WTC11 (cell line): ENCODE measurements around the gene MAGOHB. TPM values are rescaled to one million over a fixed set of nuclear protein-coding genes. Genes with fewer than 3 reads are reported as not detected.

Experiments
- ATAC-seq: fragments of 200-7000 bp; cut with Tn5 transposase; 2 replicates; pipeline ENCODE4 v1.10.0; 2021; ENCODE audit warnings: mild to moderate bottlenecking, moderate library complexity
- CTCF ChIA-PET: fragments of 300-600 bp; sonication (Branson Sonifier 250); formaldehyde crosslinking; loops from one replicate; lab custom pipeline; 2021; ENCODE audit warnings: antibody characterized with exemption; lab: Charles Lee
- POLR2A ChIA-PET: fragments of 350-600 bp; sonication (Branson Sonifier 250); formaldehyde crosslinking; loops from one replicate; lab custom pipeline; 2021; ENCODE audit warnings: antibody characterized with exemption; lab: Charles Lee
- DNase-seq: peaks from one replicate; pipeline ENCODE4 v3.0.0; 2021; ENCODE audit warnings: low spot score
- H3K27ac Mint-ChIP-seq: 2 replicates; pipeline ENCODE4 v1.8.0; 2021; ENCODE audit warnings: mixed read lengths
- H3K27me3 Mint-ChIP-seq: 2 replicates; pipeline ENCODE4 v1.8.0; 2021; ENCODE audit warnings: low read depth, mild to moderate bottlenecking, moderate library complexity, mixed read lengths
- H3K36me3 Mint-ChIP-seq: 2 replicates; pipeline ENCODE4 v1.8.0; 2021; ENCODE audit warnings: mixed read lengths
- H3K4me1 Mint-ChIP-seq: 2 replicates; pipeline ENCODE4 v1.8.0; 2022; ENCODE audit warnings: mixed read lengths
- H3K4me3 Mint-ChIP-seq: 2 replicates; pipeline ENCODE4 v1.8.0; 2021; ENCODE audit warnings: mild to moderate bottlenecking, moderate library complexity, mixed read lengths
- H3K9me3 Mint-ChIP-seq: 2 replicates; pipeline ENCODE4 v1.8.0; 2021; ENCODE audit warnings: mixed read lengths
- E2F5 ChIP-seq: sonication (generic); formaldehyde crosslinking; IDR thresholded peaks from 2 replicates; pipeline ENCODE4 v1.8.1; 2022; ENCODE audit warnings: mild to moderate bottlenecking, moderate library complexity, missing genetic modification reagents
- ELF4 ChIP-seq: sonication (generic); formaldehyde crosslinking; IDR thresholded peaks from 2 replicates; pipeline ENCODE4 v1.8.1; 2022; ENCODE audit warnings: low read depth, mild to moderate bottlenecking, moderate library complexity, missing genetic modification reagents
- ESRRA ChIP-seq: sonication (generic); formaldehyde crosslinking; IDR thresholded peaks from 2 replicates; pipeline ENCODE4 v1.8.1; 2022; ENCODE audit warnings: mild to moderate bottlenecking, missing genetic modification reagents, borderline replicate concordance
- FOXJ3 ChIP-seq: sonication (generic); formaldehyde crosslinking; IDR thresholded peaks from 2 replicates; pipeline ENCODE4 v1.9.0; 2021; ENCODE audit warnings: missing genetic modification reagents, mild to moderate bottlenecking, borderline replicate concordance
- GRHL2 ChIP-seq: fragments of 250-450 bp; sonication (Bioruptor Pico); IDR thresholded peaks from 2 replicates; pipeline ENCODE4 v1.8.0; 2022; ENCODE audit warnings: mild to moderate bottlenecking, moderate library complexity; ENCODE audit not compliant: insufficient replicate concordance, severe bottlenecking
- JAZF1 ChIP-seq: fragments of 250-450 bp; sonication (Bioruptor Pico); IDR thresholded peaks from 2 replicates; pipeline ENCODE4 v1.9.0; 2021; ENCODE audit warnings: moderate library complexity, mild to moderate bottlenecking, inconsistent platforms
- MAX ChIP-seq: sonication (generic); formaldehyde crosslinking; IDR thresholded peaks from 2 replicates; pipeline ENCODE4 v1.8.0; 2022; ENCODE audit warnings: mild to moderate bottlenecking, missing genetic modification reagents
- NFATC4 ChIP-seq: fragments of 250-450 bp; sonication (Bioruptor Pico); IDR thresholded peaks from 2 replicates; pipeline ENCODE4 v1.9.0; 2021; ENCODE audit warnings: mild to moderate bottlenecking
- NFE2L1 ChIP-seq: sonication (generic); formaldehyde crosslinking; IDR thresholded peaks from 2 replicates; pipeline ENCODE4 v1.8.1; 2023; ENCODE audit warnings: missing genetic modification reagents
- NR2C2 ChIP-seq: sonication (generic); formaldehyde crosslinking; IDR thresholded peaks from 2 replicates; pipeline ENCODE4 v1.8.0; 2022; ENCODE audit warnings: mild to moderate bottlenecking, missing genetic modification reagents
- OVOL2 ChIP-seq: fragments of 250-450 bp; sonication (Bioruptor Pico); IDR thresholded peaks from 2 replicates; pipeline ENCODE4 v1.9.0; 2021; ENCODE audit warnings: mild to moderate bottlenecking, borderline replicate concordance
- SMAD3 ChIP-seq: sonication (generic); formaldehyde crosslinking; IDR thresholded peaks from 2 replicates; pipeline ENCODE4 v1.8.0; 2022; ENCODE audit warnings: missing genetic modification reagents, mild to moderate bottlenecking, borderline replicate concordance
- SOX15 ChIP-seq: fragments of 250-450 bp; sonication (Bioruptor Pico); IDR thresholded peaks from 2 replicates; pipeline ENCODE4 v1.9.0; 2021; ENCODE audit warnings: mild to moderate bottlenecking
- TEAD4 ChIP-seq: sonication (generic); formaldehyde crosslinking; IDR thresholded peaks from 2 replicates; pipeline ENCODE4 v1.8.0; 2022; ENCODE audit warnings: mild to moderate bottlenecking, missing genetic modification reagents
- ZNF263 ChIP-seq: sonication (generic); formaldehyde crosslinking; IDR thresholded peaks from 2 replicates; pipeline ENCODE4 v1.8.1; 2022; ENCODE audit warnings: low read depth, mild to moderate bottlenecking, moderate library complexity, missing genetic modification reagents
- ZNF396 ChIP-seq: fragments of 250-450 bp; sonication (Bioruptor Pico); IDR thresholded peaks from 2 replicates; pipeline ENCODE4 v1.8.0; 2021; ENCODE audit warnings: mild to moderate bottlenecking, moderate library complexity, borderline replicate concordance
- ZNF423 ChIP-seq: fragments of 250-450 bp; sonication (Bioruptor Pico); IDR thresholded peaks from 2 replicates; pipeline ENCODE4 v2.1.2; 2022; ENCODE audit warnings: mild to moderate bottlenecking, moderate library complexity
- ZNF532 ChIP-seq: fragments of 250-450 bp; sonication (Bioruptor Pico); IDR thresholded peaks from 2 replicates; pipeline ENCODE4 v1.9.0; 2021; ENCODE audit warnings: mild to moderate bottlenecking, borderline replicate concordance
- ZSCAN18 ChIP-seq: fragments of 250-450 bp; sonication (Bioruptor Pico); IDR thresholded peaks from 2 replicates; pipeline ENCODE4 v2.1.2; 2022; ENCODE audit warnings: mild to moderate bottlenecking, moderate library complexity
- total RNA-seq: library from RNA; stranded (reverse); gene quantifications from 3 replicates; pipeline ENCODE4 v1.2.3, GENCODE V29; 2021

The MAGOHB gene
- total RNA-seq, 1 experiment from 2014 or later = 36.1 TPM

GRCh38 chr12:10621278-10621677 lies 7.9 kb upstream of the MAGOHB start (continued):
- no peak for TF ChIP-seq FOXJ3 (CRISPR knock-in tag)
- TF ChIP-seq MAX (CRISPR knock-in tag) = no peak

GRCh38 chr12:10620078-10620779 lies 6.8 kb upstream of the MAGOHB start:
- ATAC-seq (no peak), DNase-seq (no peak)
- ChIA-PET POLR2A (no interaction called here), CTCF (no interaction called here)
- no peak overlapping the region for H3K4me3 Mint-ChIP-seq
- H3K27me3 Mint-ChIP-seq = no peaks in the 10 kb centered on the region
- TF ChIP-seq SMAD3 (CRISPR knock-in tag) = no peak
- no peak for TF ChIP-seq NFE2L1 (CRISPR knock-in tag)
- TF ChIP-seq TEAD4 = no peak
- no peak for TF ChIP-seq OVOL2 (CRISPR knock-in tag)
- TF ChIP-seq NR2C2 (CRISPR knock-in tag) = no peak
- TF ChIP-seq NFATC4 (CRISPR knock-in tag) = no peak
- no peak for TF ChIP-seq ZSCAN18 (CRISPR knock-in tag)
- TF ChIP-seq ZNF423 = no peak
- no peak for TF ChIP-seq ESRRA (CRISPR knock-in tag)
- TF ChIP-seq JAZF1 (CRISPR knock-in tag) = no peak
- no peak for TF ChIP-seq ELF4
- TF ChIP-seq ZNF396 = no peak
- no peak for TF ChIP-seq ZNF263
- TF ChIP-seq E2F5 = no peak
- TF ChIP-seq SOX15 (CRISPR knock-in tag) = no peak
- TF ChIP-seq GRHL2 (CRISPR knock-in tag) = no peak
- TF ChIP-seq ZNF532 = no peak
- no peak for TF ChIP-seq MAX (CRISPR knock-in tag)
- no peaks in the 10 kb centered on the region; the same call in 1 of the 2 replicates for H3K9me3 Mint-ChIP-seq
- H3K27ac Mint-ChIP-seq = no peak overlapping the region
- no peaks in the 10 kb centered on the region for H3K36me3 Mint-ChIP-seq
- H3K4me1 Mint-ChIP-seq = no peaks in the 10 kb centered on the region
